CD4-positive, alpha-beta memory T cell (primary cell): Measurements from ENCODE around the gene ACTN3. TPM values are rescaled to one million over a fixed set of nuclear protein-coding genes. Genes with fewer than 3 reads are reported as not detected.

Source experiments
- CTCF ChIA-PET: fragments of 350-600 bp; sonication (Branson Sonifier 250); formaldehyde crosslinking; loops from one replicate; lab custom pipeline; 2021; ENCODE audit warnings: inconsistent platforms; ENCODE audit not compliant: partially characterized antibody; lab: Charles Lee
- POLR2A ChIA-PET: fragments of 350-600 bp; sonication (Branson Sonifier 250); formaldehyde crosslinking; loops from one replicate; lab custom pipeline; 2021; ENCODE audit not compliant: partially characterized antibody; lab: Charles Lee
- DNase-seq, 5 donors: peaks; one replicate each; pipeline versions ENCODE4 v3.0.0 to v3.0.0-alpha.2; 2020 to 2022; ENCODE audit warnings: mixed read lengths in 1 of 5
- H3K27ac ChIP-seq: one replicate; pipeline ENCODE4 v1.7.0; 2013; ENCODE audit warnings: low read depth, low read length
- H3K27me3 ChIP-seq: 2 replicates; pipeline ENCODE4 v1.7.0; 2013; ENCODE audit warnings: mild to moderate bottlenecking, low read length, moderate library complexity; ENCODE audit not compliant: insufficient read depth
- H3K36me3 ChIP-seq: 2 replicates; pipeline ENCODE4 v1.7.0; 2013; ENCODE audit warnings: mild to moderate bottlenecking, low read length, moderate library complexity; ENCODE audit not compliant: insufficient read depth
- H3K4me1 ChIP-seq: 2 replicates; pipeline ENCODE4 v1.7.0; 2013; ENCODE audit warnings: mild to moderate bottlenecking, low read length, moderate library complexity; ENCODE audit not compliant: insufficient read depth
- H3K4me3 ChIP-seq, 2 donors: one replicate each; pipeline ENCODE4 v1.7.0; 2013; ENCODE audit warnings: low read length in 2 of 2, mild to moderate bottlenecking in 1 of 2
- H3K9me3 ChIP-seq, 2 donors: one replicate each; pipeline ENCODE4 v1.7.0; 2013; ENCODE audit warnings: low read length in 2 of 2, control low read depth in 1 of 2; ENCODE audit not compliant: control insufficient read depth in 1 of 2
- H3K27ac Mint-ChIP-seq, 7 donors: one replicate each; pipeline ENCODE4 v1.8.0; 2020 to 2021; ENCODE audit warnings: mixed read lengths in 7 of 7, mild to moderate bottlenecking in 6 of 7, inconsistent platforms in 3 of 7, moderate library complexity in 3 of 7
- H3K27me3 Mint-ChIP-seq, 2 donors: one replicate each; pipeline ENCODE4 v1.8.0; 2020 to 2021; ENCODE audit warnings: mixed read lengths in 2 of 2
- H3K36me3 Mint-ChIP-seq, 2 donors: one replicate each; pipeline ENCODE4 v1.8.0; 2020 to 2021; ENCODE audit warnings: mixed read lengths in 2 of 2, inconsistent platforms in 1 of 2, mild to moderate bottlenecking in 1 of 2
- H3K4me1 Mint-ChIP-seq, 4 donors: one replicate each; pipeline ENCODE4 v1.8.0; 2020 to 2021; ENCODE audit warnings: mixed read lengths in 4 of 4, mild to moderate bottlenecking in 1 of 4
- H3K4me3 Mint-ChIP-seq, 8 donors: one replicate each; pipeline ENCODE4 v1.8.0; 2020 to 2021; ENCODE audit warnings: mixed read lengths in 8 of 8, mild to moderate bottlenecking in 7 of 8, moderate library complexity in 6 of 8, inconsistent platforms in 3 of 8
- H3K9me3 Mint-ChIP-seq, 8 donors: one replicate each; pipeline ENCODE4 v1.8.0; 2020 to 2021; ENCODE audit warnings: mixed read lengths in 8 of 8, mild to moderate bottlenecking in 5 of 8, inconsistent platforms in 3 of 8, moderate library complexity in 1 of 8
- intact Hi-C: fragments of 100-400 bp; cut with micrococcal nuclease; formaldehyde crosslinking; loops from one replicate; pipeline ENCODE4 v1.15.1; 2023
- polyA plus RNA-seq, 2 donors: library from polyadenylated mRNA; unstranded; fragments of 300-500 nt; fragmentation: Illumina TruSeq; gene quantifications; one replicate each; pipeline ENCODE4 v1.2.3, GENCODE V29; 2021
- total RNA-seq, 2 experiments: library from RNA; stranded (reverse); gene quantifications; one replicate each; pipeline ENCODE4 v1.2.3, GENCODE V29; 2021

Gene ACTN3
- total and polyA plus RNA-seq, 4 experiments from 2014 or later: 0.17 to 0.20 TPM; not detected in 2

DNA sequence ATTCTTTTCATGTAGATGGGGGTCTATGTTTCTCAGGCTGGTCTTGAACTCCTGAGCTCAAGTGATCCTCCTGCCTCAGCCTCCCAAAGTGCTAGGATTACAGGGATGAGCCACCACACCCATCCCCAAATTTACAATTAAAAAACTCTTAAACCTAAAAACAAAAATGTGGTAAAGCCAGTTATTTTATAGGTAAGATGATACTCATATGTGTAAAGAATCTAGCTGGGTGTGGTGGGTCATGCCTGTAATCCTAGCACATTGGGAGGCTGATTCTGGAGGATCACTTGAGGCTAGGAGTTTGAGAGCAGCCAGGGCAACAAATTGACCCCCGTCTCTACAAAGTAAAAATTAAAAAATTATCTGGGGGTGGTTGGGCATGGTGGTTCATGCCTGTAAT, 65.8 kb downstream of the ACTN3 start:
- Histone ChIP-seq H3K4me1 (peaks cover 19% of the 10 kb centered on the region), H3K36me3 (no peaks in the 10 kb centered on the region), H3K27ac (no peak overlapping the region), H3K27me3 (no peaks in the 10 kb centered on the region), H3K4me3 (no peak overlapping the region), H3K9me3 (no peaks in the 10 kb centered on the region)
- H3K27ac Mint-ChIP-seq: no peak overlapping the region
- H3K4me1 Mint-ChIP-seq: peaks cover 11 to 36% (median 19%) of the 10 kb centered on the region in 4 donors
- intact Hi-C loops: no loop called here
- H3K4me3 Mint-ChIP-seq: no peak overlapping the region
- ChIA-PET CTCF (no interaction called here), POLR2A (interaction anchor here (17.7 kb wide), 1 partner anchor 22 kb away, joined by 442 read pairs; the partner anchor contains the start of gene RBM4)
- peaks cover 0 to 8% (median 0%) of the 10 kb centered on the region in 8 donors for H3K9me3 Mint-ChIP-seq
- DNase-seq: no peak
- no peaks in the 10 kb centered on the region for H3K27me3 Mint-ChIP-seq
- peaks cover 1 to 13% of the 10 kb centered on the region in 2 donors for H3K36me3 Mint-ChIP-seq

Other genes starting within 250 kb of the ACTN3 start
- under 1 TPM in 1 of 2 experiments, not detected in 1; 0.12 TPM for gene CD248, start 229.9 kb upstream of the ACTN3 start, total RNA-seq
- under 1 TPM in 1 of 2 donors, not detected in 1; 0.18 TPM for gene CD248, start 229.9 kb upstream of the ACTN3 start, polyA plus RNA-seq
- gene RIN1, start 210.5 kb upstream of the ACTN3 start, total RNA-seq: 10 to 100 TPM in 1 of 2 experiments, 1 to 10 TPM in 1; 5.8 to 10.1 TPM
- gene RIN1, start 210.5 kb upstream of the ACTN3 start, polyA plus RNA-seq: 1 to 10 TPM; 2.1 to 4.9 TPM
- gene BRMS1, start 201.8 kb upstream of the ACTN3 start, total RNA-seq: 10 to 100 TPM; 49.8 to 50.8 TPM
- 10 to 100 TPM; 70.3 to 78.7 TPM for gene BRMS1, start 201.8 kb upstream of the ACTN3 start, polyA plus RNA-seq
- 1 to 10 TPM; 9.7 to 9.8 TPM for gene B4GAT1, start 199.3 kb upstream of the ACTN3 start, total RNA-seq
- 10 to 100 TPM; 12.2 to 12.7 TPM for gene B4GAT1, start 199.3 kb upstream of the ACTN3 start, polyA plus RNA-seq
- 10 to 100 TPM; 15.0 to 15.5 TPM for gene SLC29A2, start 175.1 kb upstream of the ACTN3 start, total RNA-seq
- 1 to 10 TPM in 1 of 2 donors, under 1 TPM in 1; 0.87 to 3.1 TPM for gene SLC29A2, start 175.1 kb upstream of the ACTN3 start, polyA plus RNA-seq
- gene NPAS4, start 125.9 kb upstream of the ACTN3 start, total RNA-seq: not detected
- gene NPAS4, start 125.9 kb upstream of the ACTN3 start, polyA plus RNA-seq: not detected
- gene MRPL11, start 108.1 kb upstream of the ACTN3 start, total RNA-seq: 10 to 100 TPM; 22.0 to 27.9 TPM
- gene MRPL11, start 108.1 kb upstream of the ACTN3 start, polyA plus RNA-seq: 10 to 100 TPM; 76.9 to 78.1 TPM
- gene PELI3, start 80.0 kb upstream of the ACTN3 start, total RNA-seq: 10 to 100 TPM; 25.3 to 25.9 TPM
- gene PELI3, start 80.0 kb upstream of the ACTN3 start, polyA plus RNA-seq: 1 to 10 TPM; 4.0 to 6.8 TPM
- gene DPP3, start 66.5 kb upstream of the ACTN3 start, total RNA-seq: 10 to 100 TPM; 21.0 to 24.0 TPM
- 10 to 100 TPM; 27.8 to 31.0 TPM for gene DPP3, start 66.5 kb upstream of the ACTN3 start, polyA plus RNA-seq
- 10 to 100 TPM; 37.3 to 41.3 TPM for gene BBS1, start 36.3 kb upstream of the ACTN3 start, total RNA-seq
- 10 to 100 TPM in 1 of 2 donors, 1 to 10 TPM in 1; 8.9 to 15.5 TPM for gene BBS1, start 36.3 kb upstream of the ACTN3 start, polyA plus RNA-seq
- gene ZDHHC24, start 855 bp upstream of the ACTN3 start, total RNA-seq: 10 to 100 TPM; 24.5 to 27.2 TPM
- gene ZDHHC24, start 855 bp upstream of the ACTN3 start, polyA plus RNA-seq: 10 to 100 TPM; 12.2 to 15.1 TPM
- 10 to 100 TPM; 28.1 to 31.7 TPM for gene CTSF, start 21.7 kb downstream of the ACTN3 start, total RNA-seq
- 10 to 100 TPM; 13.3 to 18.5 TPM for gene CTSF, start 21.7 kb downstream of the ACTN3 start, polyA plus RNA-seq
- not detected for gene CCDC87, start 46.2 kb downstream of the ACTN3 start, total RNA-seq
- gene CCDC87, start 46.2 kb downstream of the ACTN3 start, polyA plus RNA-seq: under 1 TPM in 1 of 2 donors, not detected in 1; 0.34 TPM
- gene CCS, start 46.3 kb downstream of the ACTN3 start, total RNA-seq: 10 to 100 TPM; 61.0 to 61.5 TPM
- 10 to 100 TPM; 36.1 to 38.7 TPM for gene CCS, start 46.3 kb downstream of the ACTN3 start, polyA plus RNA-seq
- 100 to 1,000 TPM; 158 to 196 TPM for gene RBM14, start 69.7 kb downstream of the ACTN3 start, total RNA-seq
- gene RBM14, start 69.7 kb downstream of the ACTN3 start, polyA plus RNA-seq: 10 to 100 TPM; 66.2 to 78.2 TPM
- gene RBM4, start 91.8 kb downstream of the ACTN3 start, total RNA-seq: 100 to 1,000 TPM; 183 to 189 TPM
- gene RBM4, start 91.8 kb downstream of the ACTN3 start, polyA plus RNA-seq: 100 to 1,000 TPM; 213 to 231 TPM
- gene RBM4B, start 131.0 kb downstream of the ACTN3 start, total RNA-seq: 10 to 100 TPM; 26.6 to 26.9 TPM
- gene RBM4B, start 131.0 kb downstream of the ACTN3 start, polyA plus RNA-seq: 10 to 100 TPM in 1 of 2 donors, 1 to 10 TPM in 1; 6.3 to 15.4 TPM
- not detected for gene SPTBN2, start 182.3 kb downstream of the ACTN3 start, total RNA-seq
- not detected for gene SPTBN2, start 182.3 kb downstream of the ACTN3 start, polyA plus RNA-seq